Measurements from ENCODE around the gene EFCAB9.

The EFCAB9 gene

GRCh38 chr5:172172912-172173563, 20.9 kb upstream of the EFCAB9 start:
- H3K36me3 ChIP-seq (ENCODE audit: insufficient read depth, low read length): no peaks in the 10 kb centered on the region
- H3K4me1 ChIP-seq (ENCODE audit: insufficient read depth, low read length): peaks cover 28% of the 10 kb centered on the region
- no peak overlapping the region for H3K9ac ChIP-seq (ENCODE audit: low read depth, low read length)
- no peaks in the 10 kb centered on the region for H3K9me3 ChIP-seq (ENCODE audit: control insufficient read depth, insufficient read depth, low read length)

GRCh38 chr5:172173564-172174153, 20.3 kb upstream of the EFCAB9 start:
- Histone ChIP-seq H3K4me1 (ENCODE audit: insufficient read depth, low read length) (peaks cover 29% of the 10 kb centered on the region), H3K36me3 (ENCODE audit: insufficient read depth, low read length) (no peaks in the 10 kb centered on the region), H3K9ac (ENCODE audit: low read depth, low read length) (no peak overlapping the region), H3K9me3 (ENCODE audit: control insufficient read depth, insufficient read depth, low read length) (no peaks in the 10 kb centered on the region)

GRCh38 chr5:172175263-172175719, 18.7 kb upstream of the EFCAB9 start:
- H3K9ac ChIP-seq (ENCODE audit: low read depth, low read length): no peak overlapping the region
- H3K36me3 ChIP-seq (ENCODE audit: insufficient read depth, low read length): no peaks in the 10 kb centered on the region
- H3K4me1 ChIP-seq (ENCODE audit: insufficient read depth, low read length): peaks cover 38% of the 10 kb centered on the region
- H3K9me3 ChIP-seq (ENCODE audit: control insufficient read depth, insufficient read depth, low read length): no peaks in the 10 kb centered on the region

GRCh38 chr5:172177176-172177575, 16.8 kb upstream of the EFCAB9 start:
- H3K9ac ChIP-seq (ENCODE audit: low read depth, low read length): no peak overlapping the region

GRCh38 chr5:172178301-172178987, 15.5 kb upstream of the EFCAB9 start:
- H3K4me1 ChIP-seq (ENCODE audit: insufficient read depth, low read length): peaks cover 38% of the 10 kb centered on the region

More at GRCh38 chr5:172177176-172177575, 16.8 kb upstream of the EFCAB9 start:
- H3K9me3 ChIP-seq (ENCODE audit: control insufficient read depth, insufficient read depth, low read length): no peaks in the 10 kb centered on the region
- H3K4me1 ChIP-seq (ENCODE audit: insufficient read depth, low read length): peaks cover 38% of the 10 kb centered on the region
- H3K36me3 ChIP-seq (ENCODE audit: insufficient read depth, low read length): no peaks in the 10 kb centered on the region

GRCh38 chr5:172178991-172179989, 14.7 kb upstream of the EFCAB9 start:
- Histone ChIP-seq H3K9ac (ENCODE audit: low read depth, low read length) (peak overlapping the region; percentile 35; the same call in 1 of the 2 replicates), H3K9me3 (ENCODE audit: control insufficient read depth, insufficient read depth, low read length) (no peaks in the 10 kb centered on the region), H3K36me3 (ENCODE audit: insufficient read depth, low read length) (no peaks in the 10 kb centered on the region), H3K4me1 (ENCODE audit: insufficient read depth, low read length) (peaks cover 33% of the 10 kb centered on the region)

More at GRCh38 chr5:172178301-172178987, 15.5 kb upstream of the EFCAB9 start:
- H3K9me3 ChIP-seq (ENCODE audit: control insufficient read depth, insufficient read depth, low read length): no peaks in the 10 kb centered on the region
- H3K36me3 ChIP-seq (ENCODE audit: insufficient read depth, low read length): no peaks in the 10 kb centered on the region
- no peak overlapping the region for H3K9ac ChIP-seq (ENCODE audit: low read depth, low read length)

GRCh38 chr5:172180936-172181335, 13.0 kb upstream of the EFCAB9 start:
- H3K4me1 ChIP-seq (ENCODE audit: insufficient read depth, low read length): peaks cover 19% of the 10 kb centered on the region
- H3K9me3 ChIP-seq (ENCODE audit: control insufficient read depth, insufficient read depth, low read length): no peaks in the 10 kb centered on the region
- no peak overlapping the region for H3K9ac ChIP-seq (ENCODE audit: low read depth, low read length)
- no peaks in the 10 kb centered on the region for H3K36me3 ChIP-seq (ENCODE audit: insufficient read depth, low read length)

- peaks cover 27% of the 10 kb centered on the region for H3K4me1 ChIP-seq (ENCODE audit: insufficient read depth, low read length)
Observed at GRCh38 chr5:172182291-172182690, 11.7 kb upstream of the EFCAB9 start.

GRCh38 chr5:172183881-172184280, 10.1 kb upstream of the EFCAB9 start:
- Histone ChIP-seq H3K4me1 (ENCODE audit: insufficient read depth, low read length) (peaks cover 19% of the 10 kb centered on the region), H3K36me3 (ENCODE audit: insufficient read depth, low read length) (no peaks in the 10 kb centered on the region)

More at GRCh38 chr5:172182291-172182690, 11.7 kb upstream of the EFCAB9 start:
- Histone ChIP-seq H3K9me3 (ENCODE audit: control insufficient read depth, insufficient read depth, low read length) (no peaks in the 10 kb centered on the region), H3K9ac (ENCODE audit: low read depth, low read length) (no peak overlapping the region), H3K36me3 (ENCODE audit: insufficient read depth, low read length) (no peaks in the 10 kb centered on the region)

GRCh38 chr5:172185096-172185461, 8.9 kb upstream of the EFCAB9 start:
- Histone ChIP-seq H3K36me3 (ENCODE audit: insufficient read depth, low read length) (no peaks in the 10 kb centered on the region), H3K4me1 (ENCODE audit: insufficient read depth, low read length) (peaks cover 8% of the 10 kb centered on the region), H3K9me3 (ENCODE audit: control insufficient read depth, insufficient read depth, low read length) (no peaks in the 10 kb centered on the region), H3K9ac (ENCODE audit: low read depth, low read length) (no peak overlapping the region)

More at GRCh38 chr5:172183881-172184280, 10.1 kb upstream of the EFCAB9 start:
- Histone ChIP-seq H3K9me3 (ENCODE audit: control insufficient read depth, insufficient read depth, low read length) (no peaks in the 10 kb centered on the region), H3K9ac (ENCODE audit: low read depth, low read length) (no peak overlapping the region)

GRCh38 chr5:172186114-172186695, 7.8 kb upstream of the EFCAB9 start:
- Histone ChIP-seq H3K4me1 (ENCODE audit: insufficient read depth, low read length) (peaks cover 8% of the 10 kb centered on the region), H3K9me3 (ENCODE audit: control insufficient read depth, insufficient read depth, low read length) (no peaks in the 10 kb centered on the region), H3K9ac (ENCODE audit: low read depth, low read length) (peak overlapping the region; percentile 91; the same call in 1 of the 2 replicates), H3K36me3 (ENCODE audit: insufficient read depth, low read length) (no peaks in the 10 kb centered on the region)

GRCh38 chr5:172187118-172188032, 6.6 kb upstream of the EFCAB9 start:
- H3K9me3 ChIP-seq (ENCODE audit: control insufficient read depth, insufficient read depth, low read length): no peaks in the 10 kb centered on the region
- peak overlapping the region; percentile 91 for H3K9ac ChIP-seq (ENCODE audit: low read depth, low read length)
- H3K4me1 ChIP-seq (ENCODE audit: insufficient read depth, low read length): peaks cover 8% of the 10 kb centered on the region
- H3K36me3 ChIP-seq (ENCODE audit: insufficient read depth, low read length): no peaks in the 10 kb centered on the region

Data from ES-I3 (cell line).